ENCODE measurements around the gene TMEM270. TPM values are rescaled to one million over a fixed set of nuclear protein-coding genes. Genes with fewer than 3 reads are reported as not detected.
A peak's percentile ranks its signal among the peaks of the same experiment; 100 is the strongest.

Gene TMEM270
- total and polyA plus RNA-seq, 2 of the 8 experiments (the other 6 are each of a cell fraction or from before 2014, with no cell fraction given): 0.26 TPM; not detected in 1

DNA sequence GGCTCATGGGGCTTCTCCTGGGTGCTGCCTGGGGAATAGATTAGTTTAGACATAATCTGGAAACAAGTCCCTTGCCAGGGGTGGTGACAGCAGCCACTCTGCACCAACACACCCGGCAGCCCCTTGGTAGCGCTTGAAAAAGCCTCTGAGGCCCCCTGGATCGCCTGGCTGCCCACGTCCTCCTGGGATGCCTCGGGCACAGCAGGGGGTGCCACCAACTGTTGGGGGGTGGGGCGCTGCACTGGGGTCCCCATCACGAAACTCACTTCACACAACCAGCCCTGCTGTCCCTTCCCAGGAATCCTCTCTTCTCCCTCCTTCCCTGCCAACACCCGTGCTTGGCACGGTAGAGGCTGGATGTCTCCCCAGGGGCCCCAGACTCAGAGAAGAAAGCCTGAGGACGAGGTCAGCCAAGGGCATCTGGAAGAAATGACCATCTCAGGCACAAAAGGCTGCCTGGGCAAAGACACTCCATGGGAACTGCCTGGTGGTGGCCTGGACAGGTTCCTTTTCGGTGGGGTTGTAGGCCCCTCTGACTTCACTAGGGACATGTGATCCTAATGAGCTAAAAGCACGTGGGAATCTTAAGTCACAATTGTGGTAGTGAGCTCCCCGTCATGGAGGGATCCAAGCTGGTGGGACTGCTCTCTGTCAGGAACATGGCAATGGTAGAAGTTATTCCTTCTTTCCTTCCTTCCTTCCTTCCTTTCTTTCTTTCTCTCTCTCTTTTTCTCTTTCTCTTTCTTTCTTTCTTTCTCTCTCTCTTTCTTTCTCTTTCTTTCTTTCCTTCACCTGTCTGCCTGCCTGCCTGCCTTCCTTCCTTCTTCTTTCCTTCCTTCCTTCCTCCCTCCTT is 11.3 kb downstream of the TMEM270 start:
- CTCF ChIA-PET (ENCODE audit: partially characterized antibody): interaction anchor here (0.9 to 1.5 kb wide), 3 partner anchors 99 to 154 kb away, joined by 3 to 5 read pairs (median 4); no protein-coding TSS in a partner anchor
- Histone ChIP-seq H3K27me3 (replicated peaks in 1 of 4; ENCODE audit: control insufficient read depth in 3 of 4, extremely low read depth in 1 of 4, insufficient read depth in 3 of 4, low read length in 3 of 4) (no peaks in the 10 kb centered on the region), H3K36me3 (ENCODE audit: control insufficient read depth in 2 of 4, insufficient read depth in 4 of 4, low read length in 3 of 4) (no peaks in the 10 kb centered on the region), H3K23ac (ENCODE audit: insufficient read length) (no peak overlapping the region), H2AK5ac (ENCODE audit: low read depth, low read length) (peak overlapping the region; percentile 39; the same call in 1 of the 2 replicates), H2BK120ac (replicated peaks; ENCODE audit: low read depth, low read length) (no peak overlapping the region), H2BK20ac (ENCODE audit: low read length) (no peak overlapping the region), H3K18ac (ENCODE audit: extremely low read depth, low read length) (no peak overlapping the region), H2BK5ac (ENCODE audit: low read depth, low read length) (no peak overlapping the region), H4K8ac (ENCODE audit: extremely low read depth, insufficient read depth, low read length) (no peak overlapping the region; the same call in 1 of the 2 replicates), H2BK12ac (ENCODE audit: low read depth, low read length) (no peak overlapping the region), H3K14ac (ENCODE audit: insufficient read length) (no peak overlapping the region), H4K91ac (replicated peaks; ENCODE audit: insufficient read length, low read length) (no peak overlapping the region), H2BK15ac (ENCODE audit: low read length) (no peak overlapping the region), H3K4me2 (ENCODE audit: insufficient read depth in 1 of 2, low read depth in 2 of 2, low read length in 2 of 2) (no peak overlapping the region), H4K20me1 (replicated peaks in 1 of 2; ENCODE audit: control insufficient read depth in 1 of 2, insufficient read depth in 2 of 2, low read length in 2 of 2) (no peaks in the 10 kb centered on the region), H2AFZ (ENCODE audit: low read length) (no peak overlapping the region), H3K4ac (replicated peaks; ENCODE audit: insufficient read length, low read depth, low read length) (no peak overlapping the region), H3K4me1 (replicated peaks in 1 of 4; ENCODE audit: control insufficient read depth in 3 of 4, insufficient read depth in 4 of 4, low read length in 3 of 4) (peaks cover 3 to 21% (median 14%) of the 10 kb centered on the region in 4 experiments), H3K4me3 (ENCODE audit: extremely low read depth in 1 of 4, insufficient read depth in 2 of 4, low read depth in 3 of 4, low read length in 4 of 4) (no peak overlapping the region), H3K79me1 (ENCODE audit: low read depth, low read length) (no peaks in the 10 kb centered on the region), H3K23me2 (ENCODE audit: low read depth, low read length) (peaks cover under 1% of the 10 kb centered on the region; the same call in 1 of the 2 replicates), H3K79me2 (ENCODE audit: control insufficient read depth in 1 of 2, insufficient read depth in 2 of 2, low read length in 2 of 2) (no peaks in the 10 kb centered on the region), H3K9me3 (ENCODE audit: insufficient read depth in 2 of 2, low read depth in 1 of 2, low read length in 1 of 2) (no peaks in the 10 kb centered on the region), H3K27ac (ENCODE audit: low read depth, low read length) (no peak overlapping the region), H4K5ac (ENCODE audit: insufficient read length, low read depth, low read length) (no peak overlapping the region), H3K56ac (replicated peaks; ENCODE audit: insufficient read length, low read depth, low read length) (no peak overlapping the region), H3K9ac (replicated peaks in 1 of 4; ENCODE audit: extremely low read depth in 1 of 4, low read depth in 3 of 4, low read length in 3 of 4) (no peak overlapping the region)
- 86% methylated on average over 13 of the region's 13 CpGs; no CpG with 5 or more reads in 1 of the 2 experiments for WGBS, 2 experiments (ENCODE audit: extremely low coverage in 1 of 2, insufficient coverage in 1 of 2, insufficient read length in 1 of 2, insufficient replicate concordance in 2 of 2, low coverage in 1 of 2, low lambda C conversion rate in 2 of 2, missing lambda C conversion rate in 1 of 2)
- TF ChIP-seq CREB1 (IDR thresholded peaks at IDR 0.05) (no peak), KDM1A (IDR thresholded peaks at IDR 0.05; ENCODE audit: borderline replicate concordance, low read length) (0 out of 2 replicates have a peak, but pooled peaks have one; percentile 28), CTBP2 (IDR thresholded peaks at IDR 0.05; ENCODE audit: borderline replicate concordance, insufficient read depth, insufficient read length, low read length) (no peak)
- POLR2A ChIA-PET (ENCODE audit: partially characterized antibody): no interaction called here
- no peak for FAIRE-seq
- DNase-seq (ENCODE audit: low read depth in 1 of 2, low spot score in 2 of 2): no peak
